Measurements from ENCODE around the gene NAT10.

- TF ChIP-seq, protein P1, sequence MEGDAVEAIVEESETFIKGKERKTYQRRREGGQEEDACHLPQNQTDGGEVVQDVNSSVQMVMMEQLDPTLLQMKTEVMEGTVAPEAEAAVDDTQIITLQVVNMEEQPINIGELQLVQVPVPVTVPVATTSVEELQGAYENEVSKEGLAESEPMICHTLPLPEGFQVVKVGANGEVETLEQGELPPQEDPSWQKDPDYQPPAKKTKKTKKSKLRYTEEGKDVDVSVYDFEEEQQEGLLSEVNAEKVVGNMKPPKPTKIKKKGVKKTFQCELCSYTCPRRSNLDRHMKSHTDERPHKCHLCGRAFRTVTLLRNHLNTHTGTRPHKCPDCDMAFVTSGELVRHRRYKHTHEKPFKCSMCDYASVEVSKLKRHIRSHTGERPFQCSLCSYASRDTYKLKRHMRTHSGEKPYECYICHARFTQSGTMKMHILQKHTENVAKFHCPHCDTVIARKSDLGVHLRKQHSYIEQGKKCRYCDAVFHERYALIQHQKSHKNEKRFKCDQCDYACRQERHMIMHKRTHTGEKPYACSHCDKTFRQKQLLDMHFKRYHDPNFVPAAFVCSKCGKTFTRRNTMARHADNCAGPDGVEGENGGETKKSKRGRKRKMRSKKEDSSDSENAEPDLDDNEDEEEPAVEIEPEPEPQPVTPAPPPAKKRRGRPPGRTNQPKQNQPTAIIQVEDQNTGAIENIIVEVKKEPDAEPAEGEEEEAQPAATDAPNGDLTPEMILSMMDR (IDR thresholded peaks at IDR 0.05; ENCODE audit: low read length) = no peak
- no peak for TF ChIP-seq EZH2 (IDR thresholded peaks at IDR 0.05; ENCODE audit: borderline replicate concordance, low read length)
Measured at GRCh38 chr11:34169686-34170085, 64.3 kb downstream of the NAT10 start.
